ENCODE results near the gene EAF1. TPM values are rescaled to one million over a fixed set of nuclear protein-coding genes. Genes with fewer than 3 reads are reported as not detected.
A peak's percentile ranks its signal among the peaks of the same experiment; 100 is the strongest.

The EAF1 gene
- total and polyA plus RNA-seq, 5 donors from 2014 or later = 7.9 to 27.9 (median 10.2) TPM

DNA sequence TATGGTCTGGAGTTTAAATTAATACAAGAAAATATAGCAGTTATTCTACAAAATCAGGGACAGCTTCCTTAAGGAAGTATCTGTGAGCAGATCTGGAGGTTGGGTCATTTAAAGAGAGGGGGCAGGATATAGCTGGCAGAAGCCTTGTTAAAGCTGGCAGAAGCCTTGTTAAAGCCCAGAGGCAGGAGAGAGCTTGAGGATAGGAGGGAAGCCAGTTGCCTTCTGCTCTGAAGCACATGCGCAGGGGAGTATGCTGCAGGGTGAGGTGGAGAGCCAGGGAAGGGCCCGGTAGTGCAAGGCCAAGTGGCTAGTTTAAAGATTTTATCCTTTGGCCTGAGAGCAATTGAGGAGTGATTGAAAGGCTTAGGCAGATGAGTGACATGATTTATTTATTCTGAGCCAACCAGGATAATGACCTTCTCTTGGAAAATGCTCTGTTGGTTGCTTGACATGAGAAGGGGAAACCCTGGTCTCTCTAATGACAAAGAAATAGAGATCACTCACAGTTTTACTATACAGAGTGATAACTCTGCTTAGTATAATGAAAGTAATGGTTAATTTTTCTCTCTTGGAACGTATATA is 3.9 kb downstream of the EAF1 start:
- ATAC-seq (ENCODE audit: low read depth in 2 of 2) = no peak
- H3K27me3 Mint-ChIP-seq = no peaks in the 10 kb centered on the region
- Histone ChIP-seq H3K27ac (ENCODE audit: insufficient read depth, low read length, poor library complexity, severe bottlenecking) (no peak overlapping the region), H3K9me3 (ENCODE audit: control insufficient read depth in 2 of 2, low read length in 2 of 2) (no peaks in the 10 kb centered on the region), H3K4me1 (ENCODE audit: control insufficient read depth, insufficient read depth, low read length, poor library complexity, severe bottlenecking) (peaks cover 46% of the 10 kb centered on the region), H3K27me3 (ENCODE audit: control insufficient read depth, insufficient read depth, low read length) (no peaks in the 10 kb centered on the region), H3K4me3 (ENCODE audit: low read depth, low read length) (no peak overlapping the region), H3K36me3 (ENCODE audit: control insufficient read depth, insufficient read depth, low read length) (peaks cover 60% of the 10 kb centered on the region)
- H3K4me3 Mint-ChIP-seq = peak overlapping the region in 2 of 4 donors; percentile 49 to 92
- H3K36me3 Mint-ChIP-seq = peaks cover 29% of the 10 kb centered on the region
- no peak for DNase-seq
- no peaks in the 10 kb centered on the region for H3K9me3 Mint-ChIP-seq
- peaks cover 35 to 64% (median 48%) of the 10 kb centered on the region in 4 donors for H3K4me1 Mint-ChIP-seq
- H3K27ac Mint-ChIP-seq = peak overlapping the region in 1 of 3 donors; percentile 42

- peaks cover 27 to 49% (median 38%) of the 10 kb centered on the region in 4 donors for H3K4me1 Mint-ChIP-seq
- peaks cover 33% of the 10 kb centered on the region for H3K36me3 Mint-ChIP-seq
- no peaks in the 10 kb centered on the region for H3K27me3 ChIP-seq (ENCODE audit: control insufficient read depth, insufficient read depth, low read length)
- H3K4me3 ChIP-seq (ENCODE audit: low read depth, low read length) = no peak overlapping the region
- no peak overlapping the region for H3K27ac ChIP-seq (ENCODE audit: insufficient read depth, low read length, poor library complexity, severe bottlenecking)
- H3K4me3 Mint-ChIP-seq = peak overlapping the region in 1 of 4 donors; percentile 50
- H3K27me3 Mint-ChIP-seq = no peaks in the 10 kb centered on the region
- H3K27ac Mint-ChIP-seq = no peak overlapping the region
- DNase-seq (no peak), ATAC-seq (ENCODE audit: low read depth in 2 of 2) (no peak)
- H3K9me3 Mint-ChIP-seq = no peaks in the 10 kb centered on the region
- no peaks in the 10 kb centered on the region for H3K9me3 ChIP-seq (ENCODE audit: control insufficient read depth in 2 of 2, low read length in 2 of 2)
- peaks cover 81% of the 10 kb centered on the region for H3K36me3 ChIP-seq (ENCODE audit: control insufficient read depth, insufficient read depth, low read length)
- peaks cover 30% of the 10 kb centered on the region for H3K4me1 ChIP-seq (ENCODE audit: control insufficient read depth, insufficient read depth, low read length, poor library complexity, severe bottlenecking)
These were observed 6.1 kb downstream of the EAF1 start for GRCh38 chr3:15433531-15433930.

GRCh38 chr3:15434756-15435155 is 7.4 kb downstream of the EAF1 start:
- Mint-ChIP-seq H3K4me1 (peaks cover 21 to 38% (median 27%) of the 10 kb centered on the region in 4 donors), H3K36me3 (peaks cover 40% of the 10 kb centered on the region), H3K9me3 (no peaks in the 10 kb centered on the region), H3K27me3 (no peaks in the 10 kb centered on the region), H3K27ac (peak overlapping the region in 1 of 3 donors; percentile 77), H3K4me3 (no peak overlapping the region)
- Histone ChIP-seq H3K4me3 (ENCODE audit: low read depth, low read length) (no peak overlapping the region), H3K36me3 (ENCODE audit: control insufficient read depth, insufficient read depth, low read length) (peaks cover 93% of the 10 kb centered on the region), H3K27me3 (ENCODE audit: control insufficient read depth, insufficient read depth, low read length) (no peaks in the 10 kb centered on the region), H3K27ac (ENCODE audit: insufficient read depth, low read length, poor library complexity, severe bottlenecking) (no peak overlapping the region), H3K4me1 (ENCODE audit: control insufficient read depth, insufficient read depth, low read length, poor library complexity, severe bottlenecking) (peaks cover 18% of the 10 kb centered on the region), H3K9me3 (ENCODE audit: control insufficient read depth in 2 of 2, low read length in 2 of 2) (no peaks in the 10 kb centered on the region)
- ATAC-seq (ENCODE audit: low read depth in 2 of 2) (no peak), DNase-seq (no peak)

- Histone ChIP-seq H3K27me3 (ENCODE audit: control insufficient read depth, insufficient read depth, low read length) (no peaks in the 10 kb centered on the region), H3K27ac (ENCODE audit: insufficient read depth, low read length, poor library complexity, severe bottlenecking) (no peak overlapping the region), H3K36me3 (ENCODE audit: control insufficient read depth, insufficient read depth, low read length) (peaks cover 94% of the 10 kb centered on the region), H3K4me3 (ENCODE audit: low read depth, low read length) (no peak overlapping the region), H3K4me1 (ENCODE audit: control insufficient read depth, insufficient read depth, low read length, poor library complexity, severe bottlenecking) (peaks cover 4% of the 10 kb centered on the region), H3K9me3 (ENCODE audit: control insufficient read depth in 2 of 2, low read length in 2 of 2) (no peaks in the 10 kb centered on the region)
- Mint-ChIP-seq H3K4me3 (peak overlapping the region in 1 of 4 donors; percentile 54), H3K27me3 (no peaks in the 10 kb centered on the region), H3K4me1 (peaks cover 15 to 24% (median 19%) of the 10 kb centered on the region in 4 donors), H3K27ac (peak overlapping the region in 1 of 3 donors; percentile 29), H3K9me3 (no peaks in the 10 kb centered on the region), H3K36me3 (peaks cover 50% of the 10 kb centered on the region)
- DNase-seq = no peak
- no peak for ATAC-seq (ENCODE audit: low read depth in 2 of 2)
These were observed 8.8 kb downstream of the EAF1 start for GRCh38 chr3:15436246-15436645.

DNA sequence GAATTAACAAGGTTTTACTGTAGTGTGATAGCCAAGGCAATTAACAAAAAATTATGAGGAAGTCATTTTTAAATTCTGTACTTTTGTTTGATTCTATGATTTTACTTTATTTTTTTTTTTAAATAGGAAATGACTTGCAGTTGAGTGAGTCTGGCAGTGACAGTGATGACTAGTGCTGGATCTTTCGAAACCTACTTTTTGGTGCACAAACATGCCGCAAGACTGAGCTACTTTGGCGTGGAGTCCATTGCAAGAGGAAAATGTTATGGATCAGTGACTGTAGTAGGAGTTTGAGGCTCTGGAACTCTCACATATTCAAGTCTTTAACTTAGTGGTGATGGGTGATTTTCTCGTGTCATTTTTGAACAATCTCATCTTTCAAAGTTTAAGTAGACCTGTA is 11.6 kb downstream of the EAF1 start:
- Mint-ChIP-seq H3K9me3 (no peaks in the 10 kb centered on the region), H3K27me3 (no peaks in the 10 kb centered on the region), H3K4me1 (peaks cover 0 to 10% (median 8%) of the 10 kb centered on the region in 4 donors), H3K27ac (peak overlapping the region in 1 of 3 donors; percentile 64), H3K4me3 (no peak overlapping the region), H3K36me3 (peaks cover 57% of the 10 kb centered on the region)
- Histone ChIP-seq H3K27ac (ENCODE audit: insufficient read depth, low read length, poor library complexity, severe bottlenecking) (no peak overlapping the region), H3K4me1 (ENCODE audit: control insufficient read depth, insufficient read depth, low read length, poor library complexity, severe bottlenecking) (no peaks in the 10 kb centered on the region), H3K36me3 (ENCODE audit: control insufficient read depth, insufficient read depth, low read length) (peaks cover 91% of the 10 kb centered on the region), H3K27me3 (ENCODE audit: control insufficient read depth, insufficient read depth, low read length) (no peaks in the 10 kb centered on the region), H3K4me3 (ENCODE audit: low read depth, low read length) (no peak overlapping the region), H3K9me3 (ENCODE audit: control insufficient read depth in 2 of 2, low read length in 2 of 2) (no peaks in the 10 kb centered on the region)
- ATAC-seq (ENCODE audit: low read depth in 2 of 2) = no peak
- no peak for DNase-seq

DNA sequence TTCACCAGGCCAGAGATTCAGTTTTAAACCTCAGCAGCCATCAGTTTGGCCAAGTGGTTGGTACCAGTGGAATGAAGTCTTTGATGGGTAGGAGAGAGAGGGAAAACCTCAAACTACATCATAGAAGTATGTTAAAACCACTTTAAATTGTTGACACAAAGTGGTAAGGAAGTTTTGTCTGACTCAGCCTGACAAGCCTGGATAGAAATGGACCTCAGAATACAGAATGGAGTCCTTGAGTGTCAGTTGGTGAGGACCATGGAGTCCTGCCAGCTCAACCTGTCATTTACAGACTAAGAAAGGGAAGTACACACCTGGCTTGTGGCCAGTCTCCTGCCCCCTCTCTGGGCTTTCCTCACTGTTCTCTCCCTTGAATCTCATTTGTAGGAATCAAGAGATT is 12.1 kb downstream of the EAF1 start:
- Mint-ChIP-seq H3K4me3 (no peak overlapping the region), H3K27ac (peak overlapping the region in 1 of 3 donors; percentile 64), H3K9me3 (no peaks in the 10 kb centered on the region), H3K27me3 (no peaks in the 10 kb centered on the region), H3K4me1 (peaks cover 0 to 9% (median 8%) of the 10 kb centered on the region in 4 donors), H3K36me3 (peaks cover 55% of the 10 kb centered on the region)
- H3K36me3 ChIP-seq (ENCODE audit: control insufficient read depth, insufficient read depth, low read length) = peaks cover 86% of the 10 kb centered on the region
- no peaks in the 10 kb centered on the region for H3K4me1 ChIP-seq (ENCODE audit: control insufficient read depth, insufficient read depth, low read length, poor library complexity, severe bottlenecking)
- ATAC-seq (ENCODE audit: low read depth in 2 of 2) = no peak
- H3K27me3 ChIP-seq (ENCODE audit: control insufficient read depth, insufficient read depth, low read length) = no peaks in the 10 kb centered on the region
- no peak for DNase-seq
- H3K9me3 ChIP-seq (ENCODE audit: control insufficient read depth in 2 of 2, low read length in 2 of 2) = no peaks in the 10 kb centered on the region
- H3K27ac ChIP-seq (ENCODE audit: insufficient read depth, low read length, poor library complexity, severe bottlenecking) = no peak overlapping the region
- H3K4me3 ChIP-seq (ENCODE audit: low read depth, low read length) = no peak overlapping the region

DNA sequence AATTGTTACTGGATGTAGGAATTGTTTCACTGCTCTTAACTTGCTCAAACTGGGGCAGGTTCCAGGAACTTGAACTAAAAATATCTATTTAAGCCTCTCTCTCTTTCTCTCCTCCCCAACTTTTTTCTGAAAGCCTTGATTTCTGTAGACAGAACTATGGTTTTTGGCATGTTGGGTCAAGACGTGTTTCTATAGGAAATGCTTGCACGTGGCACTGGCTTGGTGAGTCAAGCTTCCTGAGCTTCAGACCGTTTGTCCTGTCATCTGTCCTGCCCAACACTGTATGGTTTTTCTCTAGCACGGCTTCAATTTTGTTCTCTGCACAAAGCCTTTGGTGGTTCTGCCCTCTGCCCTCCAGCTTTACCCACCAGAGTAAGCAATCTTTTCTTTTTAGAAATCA is 13.5 kb downstream of the EAF1 start:
- H3K36me3 Mint-ChIP-seq = peaks cover 58% of the 10 kb centered on the region
- DNase-seq = no peak
- peak overlapping the region in 2 of 3 donors; percentile 11 to 79 for H3K27ac Mint-ChIP-seq
- H3K4me1 Mint-ChIP-seq = peaks cover 0 to 6% (median 5%) of the 10 kb centered on the region in 4 donors
- no peak for ATAC-seq (ENCODE audit: low read depth in 2 of 2)
- no peaks in the 10 kb centered on the region for H3K9me3 ChIP-seq (ENCODE audit: control insufficient read depth in 2 of 2, low read length in 2 of 2)
- H3K4me3 ChIP-seq (ENCODE audit: low read depth, low read length) = no peak overlapping the region
- no peak overlapping the region for H3K27ac ChIP-seq (ENCODE audit: insufficient read depth, low read length, poor library complexity, severe bottlenecking)
- H3K27me3 Mint-ChIP-seq = no peaks in the 10 kb centered on the region
- H3K4me1 ChIP-seq (ENCODE audit: control insufficient read depth, insufficient read depth, low read length, poor library complexity, severe bottlenecking) = no peaks in the 10 kb centered on the region
- H3K27me3 ChIP-seq (ENCODE audit: control insufficient read depth, insufficient read depth, low read length) = no peaks in the 10 kb centered on the region
- no peaks in the 10 kb centered on the region for H3K9me3 Mint-ChIP-seq
- H3K36me3 ChIP-seq (ENCODE audit: control insufficient read depth, insufficient read depth, low read length) = peaks cover 72% of the 10 kb centered on the region
- H3K4me3 Mint-ChIP-seq = no peak overlapping the region

Data from CD4-positive, CD25-positive, alpha-beta regulatory T cell (primary cell).